BJ (cell line): ENCODE measurements around the gene PODXL. TPM values are rescaled to one million over a fixed set of nuclear protein-coding genes. Genes with fewer than 3 reads are reported as not detected.

Source experiments
- CTCF ChIA-PET: fragments of 350-600 bp; formaldehyde crosslinking; extraction: SDS; loops from one replicate; lab custom pipeline; 2021; ENCODE audit warnings: antibody characterized with exemption, inconsistent platforms; lab: Yijun Ruan, JAX
- POLR2A ChIA-PET: fragments of 300-600 bp; sonication (Branson Sonifier 250); formaldehyde crosslinking; extraction: SDS; loops from one replicate; lab custom pipeline; 2021; ENCODE audit warnings: antibody characterized with exemption; lab: Charles Lee
- DNase-seq: peaks from one replicate; pipeline ENCODE4 v3.0.0-alpha.2; 2011; ENCODE audit warnings: low read depth
- H3K27me3 ChIP-seq: 2 replicates; pipeline ENCODE4 v1.6.0; 2011; ENCODE audit warnings: low read length; ENCODE audit not compliant: control insufficient read depth, insufficient read depth
- H3K36me3 ChIP-seq: 2 replicates; pipeline ENCODE4 v1.5.1; 2011; ENCODE audit warnings: low read length; ENCODE audit not compliant: control insufficient read depth, insufficient read depth
- H3K4me3 ChIP-seq: 2 replicates; pipeline ENCODE4 v1.5.1; 2011; ENCODE audit warnings: low read depth, mild to moderate bottlenecking, control low read depth, low read length
- polyA plus RNA-seq: library from polyadenylated mRNA; depleted of rRNA; stranded (reverse); fragments of >200 nt; gene quantifications from 2 replicates; pipeline ENCODE4 v1.2.3, GENCODE V29; 2011; rRNA removed
- TF ChIP-seq, protein P1 (sequence below): IDR thresholded peaks from 2 replicates; pipeline ENCODE4 v1.5.1; 2011; ENCODE audit warnings: low read depth, mild to moderate bottlenecking, control low read depth, inconsistent platforms, low read length, moderate library complexity; ENCODE audit not compliant: insufficient read depth

PODXL gene
- polyA plus RNA-seq, 1 experiment: 0.53 TPM

- ChIA-PET POLR2A (no interaction called here), CTCF (interaction anchor here (1.1 kb wide), 1 partner anchor 53 kb away, joined by 5 read pairs; no protein-coding TSS in a partner anchor)
- DNase-seq: no peak
- H3K27me3 ChIP-seq: no peaks in the 10 kb centered on the region
- no peaks in the 10 kb centered on the region for H3K36me3 ChIP-seq
- TF ChIP-seq, protein P1, sequence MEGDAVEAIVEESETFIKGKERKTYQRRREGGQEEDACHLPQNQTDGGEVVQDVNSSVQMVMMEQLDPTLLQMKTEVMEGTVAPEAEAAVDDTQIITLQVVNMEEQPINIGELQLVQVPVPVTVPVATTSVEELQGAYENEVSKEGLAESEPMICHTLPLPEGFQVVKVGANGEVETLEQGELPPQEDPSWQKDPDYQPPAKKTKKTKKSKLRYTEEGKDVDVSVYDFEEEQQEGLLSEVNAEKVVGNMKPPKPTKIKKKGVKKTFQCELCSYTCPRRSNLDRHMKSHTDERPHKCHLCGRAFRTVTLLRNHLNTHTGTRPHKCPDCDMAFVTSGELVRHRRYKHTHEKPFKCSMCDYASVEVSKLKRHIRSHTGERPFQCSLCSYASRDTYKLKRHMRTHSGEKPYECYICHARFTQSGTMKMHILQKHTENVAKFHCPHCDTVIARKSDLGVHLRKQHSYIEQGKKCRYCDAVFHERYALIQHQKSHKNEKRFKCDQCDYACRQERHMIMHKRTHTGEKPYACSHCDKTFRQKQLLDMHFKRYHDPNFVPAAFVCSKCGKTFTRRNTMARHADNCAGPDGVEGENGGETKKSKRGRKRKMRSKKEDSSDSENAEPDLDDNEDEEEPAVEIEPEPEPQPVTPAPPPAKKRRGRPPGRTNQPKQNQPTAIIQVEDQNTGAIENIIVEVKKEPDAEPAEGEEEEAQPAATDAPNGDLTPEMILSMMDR: no peak
- no peak overlapping the region for H3K4me3 ChIP-seq
Observed at GRCh38 chr7:131455546-131455945, 100.9 kb downstream of the PODXL start.

DNA sequence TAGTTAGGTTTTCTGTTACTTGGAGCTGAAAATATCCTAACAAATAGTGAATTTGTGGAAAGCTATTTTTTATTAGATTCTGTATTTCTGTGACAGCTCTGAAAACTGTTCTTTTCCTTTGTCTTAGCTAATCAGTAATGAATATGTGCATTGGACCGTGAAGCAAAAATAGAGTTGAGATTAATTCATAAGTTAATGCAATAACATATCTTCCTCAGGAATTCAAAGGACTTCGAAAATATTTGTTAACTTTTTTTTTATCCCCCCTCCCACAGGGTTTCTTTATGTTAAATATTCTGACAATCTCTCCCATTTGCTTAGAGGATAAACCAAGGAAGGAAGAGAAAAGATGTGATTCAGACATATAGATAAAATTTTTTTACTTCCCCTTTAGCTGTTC, 101.4 kb downstream of the PODXL start:
- no peak for DNase-seq
- TF ChIP-seq, protein P1: no peak
- CTCF ChIA-PET: interaction anchor here (1.1 to 1.2 kb wide), 2 partner anchors 14 to 53 kb away, joined by 4 to 5 read pairs; no protein-coding TSS in a partner anchor
- Histone ChIP-seq H3K36me3 (no peaks in the 10 kb centered on the region), H3K27me3 (no peaks in the 10 kb centered on the region), H3K4me3 (no peak overlapping the region)
- POLR2A ChIA-PET: interaction anchor here (0.6 kb wide), 1 partner anchor 33 kb away, joined by 3 read pairs; no protein-coding TSS in a partner anchor

DNA sequence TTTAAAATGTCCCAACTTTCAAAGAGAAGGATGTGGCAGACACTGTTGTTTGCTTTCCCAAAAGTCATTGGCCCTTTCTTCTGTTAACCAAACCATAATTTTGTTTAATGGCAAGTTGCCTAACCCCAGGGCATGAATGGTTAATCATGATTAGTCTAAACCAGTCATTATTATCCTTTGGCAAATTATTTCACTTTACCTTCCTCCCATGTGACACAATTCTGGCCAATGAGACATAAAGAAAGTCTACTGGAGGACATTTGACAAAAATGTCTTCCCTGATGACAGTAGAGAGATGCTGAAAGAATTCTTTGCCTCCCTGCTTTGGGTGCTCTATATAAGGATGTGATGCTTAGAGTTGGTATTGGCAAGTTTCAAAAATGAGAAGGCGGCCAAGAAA, 101.9 kb downstream of the PODXL start:
- Histone ChIP-seq H3K27me3 (no peaks in the 10 kb centered on the region), H3K4me3 (no peak overlapping the region), H3K36me3 (no peaks in the 10 kb centered on the region)
- CTCF ChIA-PET: interaction anchor here (1.1 to 1.2 kb wide), 2 partner anchors 14 to 54 kb away, joined by 4 to 5 read pairs; no protein-coding TSS in a partner anchor
- POLR2A ChIA-PET: interaction anchor here (0.6 kb wide), 1 partner anchor 32 kb away, joined by 3 read pairs; no protein-coding TSS in a partner anchor
- TF ChIP-seq, protein P1: no peak
- DNase-seq: no peak

Other genes starting within 250 kb of the PODXL start
- 25.6 and 52.9 TPM in 2 replicates for gene MKLN1, start 228.8 kb downstream of the PODXL start, polyA plus RNA-seq